Hepatocyte (in vitro differentiated cells): ENCODE results near the gene PRL. TPM values are rescaled to one million over a fixed set of nuclear protein-coding genes. Genes with fewer than 3 reads are reported as not detected.

Experiments used
- DNase-seq: peaks from one replicate; pipeline ENCODE4 v3.0.0-alpha.2; 2016; ENCODE audit warnings: low spot score
- H2AFZ ChIP-seq: fragments of 200-600 bp; sonication (generic); 2 replicates; pipeline ENCODE4 v1.6.0; 2016; ENCODE audit warnings: antibody characterized with exemption, mild to moderate bottlenecking
- H3K27ac ChIP-seq: fragments of 200-600 bp; sonication (generic); 2 replicates; pipeline ENCODE4 v1.5.1; 2016; ENCODE audit warnings: mild to moderate bottlenecking
- H3K27me3 ChIP-seq: fragments of 200-600 bp; sonication (generic); 2 replicates; pipeline ENCODE4 v1.6.1; 2016
- H3K36me3 ChIP-seq: fragments of 200-600 bp; sonication (generic); replicated peaks from 2 replicates; pipeline ENCODE4 v1.5.1; 2016; ENCODE audit warnings: low read depth; ENCODE audit not compliant: insufficient read depth
- H3K4me1 ChIP-seq: fragments of 200-600 bp; sonication (generic); 2 replicates; pipeline ENCODE4 v1.5.1; 2016; ENCODE audit warnings: mild to moderate bottlenecking, moderate library complexity; ENCODE audit not compliant: insufficient read depth
- H3K4me2 ChIP-seq: fragments of 200-600 bp; sonication (generic); 2 replicates; pipeline ENCODE4 v1.6.0; 2016
- H3K4me3 ChIP-seq: fragments of 200-600 bp; sonication (generic); 2 replicates; pipeline ENCODE4 v1.5.1; 2016; ENCODE audit warnings: mild to moderate bottlenecking
- H3K79me2 ChIP-seq: fragments of 200-600 bp; sonication (generic); 2 replicates; pipeline ENCODE4 v1.6.0; 2017; ENCODE audit warnings: mild to moderate bottlenecking
- H3K9me2 ChIP-seq: fragments of 200-600 bp; sonication (generic); replicated peaks from 2 replicates; pipeline ENCODE4 v1.6.0; 2017; ENCODE audit warnings: mild to moderate bottlenecking; ENCODE audit not compliant: insufficient read depth
- H3K9me3 ChIP-seq: fragments of 200-600 bp; sonication (generic); 2 replicates; pipeline ENCODE4 v1.5.1; 2016; ENCODE audit warnings: low read depth, mild to moderate bottlenecking
- H4K20me1 ChIP-seq: fragments of 200-600 bp; sonication (generic); 2 replicates; pipeline ENCODE4 v1.6.0; 2016; ENCODE audit warnings: mild to moderate bottlenecking; ENCODE audit not compliant: insufficient read depth, poor library complexity, severe bottlenecking
- CTCF ChIP-seq: fragments of 200-600 bp; sonication (generic); IDR thresholded peaks from 2 replicates; pipeline ENCODE4 v1.5.1; 2016; ENCODE audit warnings: antibody characterized with exemption, mild to moderate bottlenecking; ENCODE audit not compliant: poor library complexity
- EZH2 ChIP-seq: fragments of 200-600 bp; sonication (generic); IDR thresholded peaks from 2 replicates; pipeline ENCODE4 v1.6.1; 2016; ENCODE audit warnings: antibody characterized with exemption, mild to moderate bottlenecking, borderline replicate concordance
- EZH2phosphoT487 ChIP-seq: fragments of 200-600 bp; sonication (generic); IDR thresholded peaks from one replicate; pipeline ENCODE4 v1.6.1; 2018; ENCODE audit warnings: antibody characterized with exemption, mild to moderate bottlenecking, low read depth, moderate library complexity; ENCODE audit not compliant: unreplicated experiment, severe bottlenecking
- WGBS: methylation state at CpG from one replicate; pipeline ENCODE4 v1.1.6; 2016; ENCODE audit warnings: low lambda C conversion rate; ENCODE audit errors: missing lambda C conversion rate; 5-methylcytosine and 5-hydroxymethylcytosine counted together
- polyA plus RNA-seq: library from polyadenylated mRNA; unstranded; fragments of >200 nt; fragmentation: Nextera tagmentation; extraction: Ambion mirVana; gene quantifications from 2 replicates; pipeline ENCODE4 v1.2.1, GENCODE V29; 2016
- total RNA-seq: library from RNA; depleted of rRNA; stranded (reverse); fragments of >200 nt; gene quantifications from 2 replicates; pipeline ENCODE4 v1.2.3, GENCODE V29; 2014

Gene PRL
- total and polyA plus RNA-seq, 2 experiments from 2014 or later, result not detected

GRCh38 chr6:22318404-22318803, 21.6 kb upstream of the PRL start:
- H3K36me3 ChIP-seq, result no peaks in the 10 kb centered on the region
- peaks cover 9% of the 10 kb centered on the region for H3K4me1 ChIP-seq
- no peak for DNase-seq
- H2AFZ ChIP-seq, result no peak overlapping the region
- H3K4me2 ChIP-seq, result no peak overlapping the region
- no peak overlapping the region for H3K27ac ChIP-seq
- H4K20me1 ChIP-seq, result no peaks in the 10 kb centered on the region
- no peak overlapping the region for H3K4me3 ChIP-seq
- no peak for TF ChIP-seq EZH2phosphoT487
- no peak for TF ChIP-seq EZH2
- TF ChIP-seq CTCF, result no peak
- H3K9me2 ChIP-seq, result no peaks in the 10 kb centered on the region
- H3K9me3 ChIP-seq, result no peaks in the 10 kb centered on the region
- 91% methylated on average over 12 of the region's 22 CpGs for WGBS
- H3K27me3 ChIP-seq, result no peaks in the 10 kb centered on the region
- no peaks in the 10 kb centered on the region for H3K79me2 ChIP-seq

GRCh38 chr6:22313796-22314195, 17.0 kb upstream of the PRL start:
- 89% methylated on average over 2 of the region's 2 CpGs for WGBS
- TF ChIP-seq EZH2 (no peak), EZH2phosphoT487 (no peak), CTCF (no peak)

GRCh38 chr6:22308939-22309338, 12.1 kb upstream of the PRL start:
- Histone ChIP-seq H2AFZ (no peak overlapping the region), H3K36me3 (no peaks in the 10 kb centered on the region), H3K4me3 (no peak overlapping the region), H3K9me3 (no peaks in the 10 kb centered on the region), H3K4me1 (no peaks in the 10 kb centered on the region), H3K79me2 (no peaks in the 10 kb centered on the region), H3K27ac (no peak overlapping the region), H3K9me2 (no peaks in the 10 kb centered on the region), H4K20me1 (no peaks in the 10 kb centered on the region), H3K27me3 (no peaks in the 10 kb centered on the region), H3K4me2 (no peak overlapping the region)
- no peak for DNase-seq
- no peak for TF ChIP-seq EZH2
- no peak for TF ChIP-seq EZH2phosphoT487
- TF ChIP-seq CTCF, result no peak
- WGBS, result 89% methylated on average over 2 of the region's 2 CpGs

More at GRCh38 chr6:22313796-22314195, 17.0 kb upstream of the PRL start:
- Histone ChIP-seq H3K27ac (no peak overlapping the region), H2AFZ (no peak overlapping the region), H3K9me3 (no peaks in the 10 kb centered on the region), H4K20me1 (no peaks in the 10 kb centered on the region), H3K9me2 (no peaks in the 10 kb centered on the region), H3K4me3 (no peak overlapping the region), H3K79me2 (no peaks in the 10 kb centered on the region), H3K27me3 (no peaks in the 10 kb centered on the region), H3K4me1 (no peaks in the 10 kb centered on the region), H3K36me3 (no peaks in the 10 kb centered on the region), H3K4me2 (no peak overlapping the region)
- DNase-seq, result no peak

- no peaks in the 10 kb centered on the region for H3K36me3 ChIP-seq
- no peaks in the 10 kb centered on the region for H3K79me2 ChIP-seq
- no peaks in the 10 kb centered on the region for H3K9me3 ChIP-seq
- H4K20me1 ChIP-seq, result no peaks in the 10 kb centered on the region
- H3K4me1 ChIP-seq, result no peaks in the 10 kb centered on the region
- no peak for DNase-seq
- H3K9me2 ChIP-seq, result no peaks in the 10 kb centered on the region
- H2AFZ ChIP-seq, result no peak overlapping the region
- no peaks in the 10 kb centered on the region for H3K27me3 ChIP-seq
- 79% methylated on average over 3 of the region's 3 CpGs for WGBS
- H3K27ac ChIP-seq, result no peak overlapping the region
- no peak for TF ChIP-seq EZH2phosphoT487
- TF ChIP-seq EZH2, result no peak
- TF ChIP-seq CTCF, result no peak
- no peak overlapping the region for H3K4me2 ChIP-seq
- no peak overlapping the region for H3K4me3 ChIP-seq
Measured at GRCh38 chr6:22306741-22307466, 10.1 kb upstream of the PRL start.
